HG02938 (cell line): Measurements from ENCODE around the gene TMEM94.

ENCODE experiments used
- ATAC-seq: cut with Tn5 transposase; IDR thresholded peaks from one replicate; pipeline ENCODE4 v1.9.1; 2021; ENCODE audit warnings: mild to moderate bottlenecking, moderate library complexity; ENCODE audit not compliant: unreplicated experiment

The TMEM94 gene

DNA sequence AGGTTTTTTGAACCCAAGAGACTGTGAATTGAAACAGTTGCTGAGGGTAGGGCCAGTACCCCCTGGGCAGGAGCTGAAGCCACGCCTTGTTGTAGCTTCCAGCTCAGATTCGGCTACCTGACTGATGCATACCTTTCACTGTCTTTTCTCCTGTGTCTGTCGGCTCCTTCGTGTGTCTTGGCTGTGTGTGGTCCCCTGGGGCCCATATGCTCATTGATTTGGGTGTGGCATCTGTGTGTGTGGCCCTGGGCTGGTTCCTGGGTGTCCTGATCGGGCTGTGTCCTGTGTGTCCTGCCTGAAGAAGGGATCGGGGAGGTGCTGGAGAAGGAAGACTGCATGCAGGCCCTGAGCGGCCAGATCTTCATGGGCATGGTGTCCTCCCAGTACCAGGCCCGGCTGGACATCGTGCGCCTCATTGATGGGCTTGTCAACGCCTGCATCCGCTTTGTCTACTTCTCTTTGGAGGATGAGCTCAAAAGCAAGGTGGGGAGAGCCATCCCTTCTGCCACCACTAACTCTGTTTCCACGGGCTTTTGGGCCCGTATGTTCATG lies 38.0 kb downstream of the TMEM94 start:
- no peak for ATAC-seq

DNA sequence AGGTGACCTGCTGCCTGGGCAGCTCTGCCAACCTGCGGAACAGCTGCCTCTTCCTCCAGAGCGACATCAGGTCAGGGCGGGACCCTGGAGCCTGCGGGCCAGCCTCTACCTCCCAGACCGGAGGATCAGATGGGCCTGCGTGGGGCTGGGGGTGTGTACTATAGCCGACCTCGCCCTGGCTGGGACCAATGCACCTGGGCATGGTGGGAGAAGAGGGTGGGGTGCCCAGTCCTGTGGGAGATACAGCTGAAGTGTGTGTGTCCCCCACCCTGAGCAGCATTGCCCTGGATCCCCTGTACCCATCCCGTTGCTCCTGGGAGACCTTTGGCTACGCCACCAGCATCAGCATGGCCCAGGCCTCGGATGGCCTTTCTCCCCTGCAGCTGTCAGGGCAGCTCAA lies 39.6 kb downstream of the TMEM94 start:
- ATAC-seq: no peak

DNA sequence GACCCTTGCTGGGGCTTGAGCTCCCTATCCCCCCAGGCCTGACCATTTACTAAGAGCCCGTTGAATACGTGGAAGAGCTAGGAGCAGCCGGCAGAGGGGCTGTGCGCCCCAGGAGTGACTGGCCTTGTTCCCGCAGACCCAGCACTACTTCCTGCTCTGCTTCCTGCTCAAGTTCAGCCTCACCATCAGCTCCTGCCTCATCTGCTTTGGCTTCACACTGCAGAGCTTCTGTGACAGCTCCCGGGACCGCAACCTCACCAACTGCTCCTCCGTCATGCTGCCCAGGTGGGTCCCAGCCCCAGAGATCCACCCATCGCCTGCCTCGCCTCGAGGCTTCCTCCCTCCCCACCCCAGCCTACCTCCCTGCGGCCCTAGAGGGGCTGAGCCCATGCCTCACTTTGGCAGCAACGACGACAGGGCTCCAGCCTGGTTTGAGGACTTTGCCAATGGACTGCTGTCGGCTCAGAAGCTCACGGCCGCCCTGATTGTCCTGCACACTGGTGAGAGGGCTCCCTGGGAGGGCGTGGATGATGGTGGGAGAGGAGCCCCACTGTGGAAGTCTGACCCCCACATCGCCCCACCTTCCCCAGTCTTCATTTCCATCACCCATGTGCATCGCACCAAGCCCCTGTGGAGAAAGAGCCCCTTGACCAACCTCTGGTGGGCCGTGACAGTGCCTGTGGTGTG lies 41.7 kb downstream of the TMEM94 start:
- no peak for ATAC-seq

DNA sequence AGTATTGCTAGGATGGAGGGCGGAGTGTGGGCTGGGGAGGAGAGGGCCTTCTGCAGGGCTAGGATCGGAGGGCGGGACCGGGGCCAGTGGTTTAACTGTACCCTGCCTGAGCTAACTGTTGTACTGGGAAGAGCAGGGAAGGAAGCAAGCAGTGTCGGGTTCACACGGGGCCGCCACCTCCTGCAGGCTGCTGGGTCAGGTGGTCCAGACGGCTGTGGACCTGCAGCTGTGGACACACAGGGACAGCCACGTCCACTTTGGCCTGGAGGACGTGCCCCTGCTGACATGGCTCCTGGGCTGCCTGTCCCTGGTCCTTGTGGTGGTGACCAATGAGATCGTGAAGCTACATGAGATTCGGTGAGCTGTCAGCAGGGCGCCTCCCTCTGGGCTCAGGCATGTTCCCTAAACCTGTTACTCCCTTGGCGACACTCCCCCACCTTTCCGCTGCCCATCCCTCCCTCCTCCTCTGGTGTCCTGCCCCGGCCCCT lies 42.3 kb downstream of the TMEM94 start:
- ATAC-seq: no peak

DNA sequence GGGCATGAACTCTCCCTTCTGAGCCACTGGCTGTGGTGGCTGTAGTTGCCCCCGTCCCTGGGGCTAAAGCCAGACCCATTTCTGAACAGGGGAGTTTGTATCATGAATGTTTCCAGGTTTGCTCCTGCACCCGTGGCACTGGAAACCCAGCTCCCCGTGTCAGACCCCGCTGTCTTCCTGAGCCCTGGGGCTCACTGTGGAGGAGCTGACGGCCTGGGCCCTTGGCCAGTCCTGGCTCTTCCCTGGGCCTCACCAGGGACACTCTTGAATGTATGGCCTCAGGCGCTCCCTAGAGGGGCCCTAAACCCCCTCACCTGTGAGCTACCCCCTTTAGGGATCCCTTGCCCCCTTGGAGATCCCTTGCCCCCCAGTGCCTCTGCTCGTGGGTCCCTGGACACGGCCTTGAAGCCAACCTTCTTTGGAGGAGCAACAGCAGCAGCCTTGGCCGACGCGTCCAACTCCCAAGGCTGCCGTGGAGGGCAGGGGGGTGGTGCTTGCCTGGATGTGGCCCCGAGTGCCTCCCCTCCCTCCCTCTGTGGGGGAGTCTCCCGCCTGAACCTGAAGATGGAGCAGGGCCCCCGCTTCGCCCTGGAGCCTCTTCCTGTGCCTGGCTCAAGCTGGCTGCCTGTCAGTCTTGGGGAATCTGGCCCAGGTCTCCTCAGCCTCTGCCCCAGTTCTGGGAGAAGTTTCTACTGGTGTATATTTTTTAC lies 43.0 kb downstream of the TMEM94 start:
- no peak for ATAC-seq

DNA sequence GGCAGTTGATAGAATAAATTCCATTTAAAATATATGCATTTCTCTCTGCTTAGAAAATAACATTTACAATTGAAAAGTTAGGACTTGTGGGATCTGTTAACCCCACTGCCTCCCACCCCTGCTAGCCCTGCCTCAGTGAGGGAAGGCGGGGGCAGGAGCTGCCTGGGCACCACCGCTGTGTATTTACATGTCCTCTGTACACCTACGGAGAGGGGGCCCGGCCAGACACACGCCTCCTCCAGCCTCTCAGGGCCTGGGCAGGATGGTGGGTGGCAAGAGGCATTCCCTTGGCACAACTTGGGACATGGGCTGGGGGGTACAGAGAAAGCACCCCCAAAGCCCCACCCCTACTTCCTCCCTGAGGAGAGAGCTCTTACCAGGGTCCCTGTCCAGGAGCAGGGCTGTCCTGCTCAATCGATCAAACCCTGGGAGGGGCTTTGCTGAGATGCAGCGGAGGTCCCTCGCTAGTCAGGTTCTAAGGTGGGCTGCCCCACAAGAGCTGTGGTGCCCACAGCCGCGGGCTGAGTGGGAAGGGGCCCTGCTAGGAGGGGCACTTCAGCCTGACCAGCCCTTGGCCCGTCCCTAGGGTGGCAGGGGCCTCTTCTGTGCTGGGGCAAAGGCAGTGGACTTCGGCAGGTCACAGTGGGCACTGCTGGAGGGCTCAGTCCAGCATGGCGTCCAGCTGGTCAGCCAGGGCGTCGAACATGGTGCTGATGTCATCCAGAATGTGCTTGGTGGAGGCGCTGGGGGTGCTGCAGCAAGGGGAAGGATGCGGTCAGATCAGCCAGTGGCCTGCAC lies 44.2 kb downstream of the TMEM94 start:
- no peak for ATAC-seq

DNA sequence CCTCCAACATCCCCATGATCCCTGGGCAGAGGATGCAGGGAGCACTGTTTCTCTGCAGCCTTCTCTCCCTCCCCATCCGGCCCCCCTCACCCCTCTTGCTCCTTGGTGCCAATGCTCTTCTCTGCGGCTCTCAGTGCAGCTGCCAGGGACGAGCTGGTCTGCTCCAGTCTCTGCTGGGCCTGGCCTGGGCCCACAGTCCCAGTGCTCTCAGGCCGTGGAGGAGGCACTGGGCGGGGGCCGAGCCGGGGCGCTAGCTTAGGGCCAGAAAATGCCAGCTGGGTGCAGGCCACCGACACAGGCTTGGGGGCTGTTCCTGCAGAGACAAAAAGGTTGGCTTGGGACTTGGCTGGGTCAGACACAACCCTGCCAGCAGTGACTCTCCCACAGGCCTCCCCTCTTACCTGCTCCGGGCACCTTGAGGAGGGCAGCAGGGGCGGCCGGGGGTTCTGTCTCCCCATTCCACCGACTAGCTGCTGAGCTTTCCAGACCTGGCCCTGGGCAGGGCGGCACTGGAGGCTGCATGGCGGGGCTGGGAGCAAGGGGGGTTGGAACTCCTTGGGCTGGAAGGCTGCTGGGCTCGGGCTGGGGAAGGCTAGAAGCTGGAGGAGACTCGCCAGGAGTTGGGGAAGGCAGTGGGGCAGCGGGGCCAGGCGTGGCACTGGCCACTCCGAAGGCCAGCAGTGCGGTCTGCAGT lies 45.1 kb downstream of the TMEM94 start:
- ATAC-seq: no peak

DNA sequence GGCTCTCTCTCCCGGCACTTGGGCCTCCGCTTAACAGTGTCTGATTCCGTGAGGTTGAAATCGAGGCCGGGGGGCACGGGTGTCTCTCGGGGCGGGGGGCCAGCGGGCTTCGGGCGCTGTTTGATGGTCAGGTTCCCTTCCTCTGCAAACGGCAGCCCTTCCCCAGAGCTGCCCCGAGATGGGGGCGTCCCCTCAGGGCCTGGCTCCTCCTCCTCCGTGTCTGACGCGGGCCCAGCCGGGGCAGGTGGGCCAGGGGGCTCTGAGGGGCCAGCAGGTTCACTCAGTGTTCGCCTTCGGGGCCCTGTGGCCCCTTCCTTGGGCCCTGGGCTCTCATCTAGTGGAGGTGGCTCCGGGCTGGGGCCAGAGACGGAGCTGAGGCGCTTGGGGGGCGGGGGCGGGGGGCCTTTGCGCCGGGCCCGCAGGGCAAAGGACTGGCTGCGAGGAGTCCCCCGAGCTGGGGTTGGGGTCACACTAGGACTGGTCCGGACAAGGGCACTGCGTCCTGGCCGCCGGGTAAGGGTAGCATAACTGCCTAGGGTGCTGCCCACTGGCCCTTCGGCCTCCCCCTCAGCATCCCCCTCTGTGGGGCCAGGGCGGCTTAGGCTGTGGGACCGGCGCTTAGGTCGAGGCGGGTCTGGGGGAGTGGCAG lies 45.8 kb downstream of the TMEM94 start:
- ATAC-seq: no peak

DNA sequence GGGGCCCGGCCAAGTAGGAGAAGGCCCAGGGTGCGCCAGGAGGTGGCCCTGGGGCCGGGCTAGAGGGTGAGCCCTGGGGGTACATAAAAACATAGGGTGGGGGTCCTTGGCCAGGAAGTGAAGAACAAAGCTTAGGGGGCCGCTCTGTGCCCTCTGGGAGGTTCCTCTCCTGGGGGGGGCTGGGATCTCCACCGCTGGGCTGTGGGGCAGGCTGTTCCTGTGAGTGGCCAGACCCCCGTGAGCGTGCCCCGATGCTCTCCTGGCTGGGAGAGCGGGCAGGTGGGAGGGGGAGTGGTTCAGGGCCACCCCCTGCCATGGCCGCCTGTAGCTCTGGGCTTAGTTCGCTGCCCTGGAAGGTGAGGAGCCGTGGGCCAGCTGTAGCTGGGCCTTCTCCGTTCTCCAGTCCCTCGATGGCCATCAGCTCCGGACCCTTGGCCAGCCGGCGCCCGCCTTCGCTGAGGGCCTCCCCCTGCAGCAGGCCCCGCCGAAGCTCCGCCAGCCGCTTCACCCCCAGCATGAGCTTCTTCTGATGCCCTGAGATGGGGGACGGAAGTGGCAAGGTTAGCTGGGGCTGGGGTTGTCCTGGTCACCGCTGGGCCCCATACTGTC lies 46.4 kb downstream of the TMEM94 start:
- no peak for ATAC-seq

DNA sequence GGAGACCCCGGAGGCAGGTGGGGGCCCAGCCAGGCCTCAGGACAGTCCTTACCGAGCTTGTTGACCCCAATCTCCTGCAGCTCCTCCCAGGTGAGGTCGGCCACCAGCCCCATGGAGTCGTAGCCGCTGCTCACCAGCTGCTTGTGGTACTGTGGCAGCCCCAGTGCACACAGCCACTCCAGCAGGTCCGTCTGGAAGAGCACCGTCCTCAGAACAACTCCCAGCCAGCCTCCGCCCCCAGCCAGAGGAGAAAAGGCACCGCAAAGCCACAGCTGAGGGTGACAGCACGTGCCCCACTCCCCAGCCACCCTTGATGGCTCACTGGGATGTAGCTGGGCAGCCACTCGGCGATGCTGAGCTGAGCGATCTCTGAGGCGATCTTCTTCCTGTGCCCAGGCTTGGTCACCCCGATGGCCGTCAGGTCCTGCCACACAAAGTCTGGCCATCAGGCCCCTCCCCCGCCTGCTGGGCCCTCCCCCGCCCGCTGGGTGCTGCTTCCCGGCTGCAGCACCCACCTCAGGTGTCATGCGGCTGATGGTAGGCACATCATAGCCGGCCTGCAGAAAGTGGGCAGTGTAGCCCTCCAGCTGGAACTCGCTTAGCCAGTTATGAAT lies 47.0 kb downstream of the TMEM94 start:
- ATAC-seq: no peak

DNA sequence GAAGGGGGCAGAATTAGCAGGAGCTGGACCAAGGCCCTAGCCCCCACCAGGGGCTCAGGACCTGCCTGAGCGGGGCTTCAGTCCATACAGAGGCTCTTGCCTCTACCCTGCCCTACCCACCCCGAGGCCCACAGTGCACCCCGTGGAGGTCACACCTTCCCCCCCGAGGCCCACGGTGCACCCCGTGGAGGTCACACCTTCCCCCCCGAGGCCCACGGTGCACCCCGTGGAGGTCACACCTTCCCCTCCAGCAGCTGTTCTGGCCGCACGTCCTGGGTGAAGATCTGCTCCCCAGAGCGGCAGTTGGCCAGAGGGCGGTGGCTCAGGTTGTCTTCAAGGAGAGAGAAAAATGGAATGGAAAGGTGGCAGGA lies 47.5 kb downstream of the TMEM94 start:
- no peak for ATAC-seq

DNA sequence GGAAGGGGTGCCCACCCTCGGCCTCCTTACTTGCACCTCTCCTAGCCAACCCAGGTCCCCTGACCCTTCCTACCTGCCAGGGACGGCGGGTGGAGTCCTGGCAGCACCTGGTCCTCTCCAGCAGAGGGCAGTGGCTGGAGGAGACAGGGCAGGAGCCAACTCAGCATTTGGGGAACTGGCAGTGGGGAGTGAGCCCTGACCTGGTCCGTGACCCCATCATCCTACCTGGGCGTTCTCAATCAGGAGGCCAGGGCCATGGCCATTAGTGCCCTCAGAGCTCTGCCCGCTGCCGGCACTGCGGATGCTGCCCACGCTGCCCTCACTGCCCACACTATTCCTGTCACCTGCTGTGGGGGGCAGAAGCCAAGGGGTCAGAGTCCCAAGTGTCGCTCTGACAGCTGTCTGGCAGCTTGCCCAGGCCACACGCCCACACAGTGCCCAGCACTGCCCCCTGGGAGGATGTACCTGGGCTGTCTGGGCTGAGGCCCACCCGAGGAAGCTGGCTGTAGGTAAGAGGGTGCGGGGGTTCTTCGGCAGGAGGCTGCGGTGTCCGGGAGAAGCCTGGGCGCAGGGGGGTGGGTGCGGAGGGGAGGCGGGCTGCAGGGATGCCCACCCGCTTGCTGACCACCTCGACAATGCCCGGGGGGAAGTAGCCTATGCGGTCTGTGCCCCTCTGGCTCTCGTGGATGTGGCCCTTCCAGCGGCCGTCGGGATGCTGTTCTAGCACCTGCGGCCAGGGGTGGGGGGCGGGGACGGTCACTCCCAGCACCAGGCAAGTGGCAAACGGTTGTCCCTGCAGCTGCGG lies 48.1 kb downstream of the TMEM94 start:
- no peak for ATAC-seq

DNA sequence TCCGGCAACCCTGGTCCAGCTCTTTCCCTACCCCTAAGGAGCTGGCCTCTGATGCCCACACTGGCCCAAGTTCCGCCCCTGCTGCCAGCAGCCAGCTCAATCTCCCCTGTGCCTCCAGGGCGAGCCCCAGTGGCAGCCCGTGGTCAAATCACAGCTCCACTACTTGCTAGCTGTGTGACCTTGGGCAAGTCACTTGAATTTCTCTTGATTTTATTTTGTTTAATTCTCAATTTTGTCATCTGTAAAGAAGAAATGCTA lies 48.6 kb downstream of the TMEM94 start:
- no peak for ATAC-seq

DNA sequence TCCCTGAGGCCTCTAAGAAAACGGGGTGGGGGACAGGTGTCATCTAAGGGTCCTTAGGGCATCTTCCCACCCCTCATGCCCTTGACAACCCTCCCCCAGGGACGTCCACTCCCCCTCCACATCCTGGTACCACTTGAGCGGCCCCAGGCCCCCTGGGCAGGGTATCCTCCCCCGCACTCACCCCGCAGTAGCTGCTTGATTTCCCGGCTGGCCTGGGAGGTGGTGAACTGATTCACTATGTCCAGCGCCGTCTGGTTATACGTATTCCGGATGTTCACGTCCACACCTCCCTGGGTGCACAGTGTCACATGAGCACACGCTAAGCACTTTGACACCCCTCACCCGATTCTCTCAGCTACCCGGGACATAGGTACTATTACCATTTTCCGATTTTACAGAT lies 49.2 kb downstream of the TMEM94 start:
- ATAC-seq: no peak

DNA sequence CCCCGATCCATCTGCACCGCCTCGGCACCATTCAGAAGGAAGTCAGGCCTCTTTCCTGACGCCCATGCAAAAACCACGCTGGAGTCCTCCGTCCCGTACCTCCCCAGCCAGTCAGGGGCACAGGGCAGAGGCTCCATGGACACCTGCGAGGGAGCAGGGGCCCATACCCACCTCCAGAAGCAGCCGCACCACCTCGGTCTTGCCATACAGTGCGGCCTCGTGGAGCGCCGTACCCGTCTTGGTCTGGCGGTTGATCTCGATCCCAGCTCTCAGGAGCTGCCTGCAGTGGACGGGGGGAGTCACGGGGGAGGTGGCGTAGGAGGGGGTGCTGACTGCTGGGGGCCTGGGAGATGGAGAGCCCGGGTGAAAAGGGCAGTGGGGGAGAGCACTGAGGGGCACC lies 49.7 kb downstream of the TMEM94 start:
- ATAC-seq: no peak

DNA sequence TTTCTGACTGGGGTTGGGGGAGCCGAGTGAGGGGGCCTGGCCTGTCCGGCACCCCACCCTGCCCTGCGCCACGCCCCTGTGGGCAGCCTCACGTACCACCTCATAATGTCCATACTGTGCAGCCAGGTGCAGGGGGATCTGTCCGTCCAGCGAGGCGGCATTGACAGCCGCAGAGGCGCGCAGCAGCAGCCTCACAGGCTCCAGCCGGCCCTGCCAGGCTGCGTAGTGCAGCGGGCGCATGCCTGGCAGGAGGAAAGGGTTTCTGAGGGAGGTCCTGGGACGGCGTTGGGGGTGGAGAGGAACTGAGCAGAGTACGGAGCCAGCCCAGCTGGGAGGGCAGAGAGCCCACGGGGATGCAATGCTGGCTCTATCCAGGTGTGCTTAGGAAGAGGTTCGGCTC lies 50.5 kb downstream of the TMEM94 start:
- no peak for ATAC-seq

DNA sequence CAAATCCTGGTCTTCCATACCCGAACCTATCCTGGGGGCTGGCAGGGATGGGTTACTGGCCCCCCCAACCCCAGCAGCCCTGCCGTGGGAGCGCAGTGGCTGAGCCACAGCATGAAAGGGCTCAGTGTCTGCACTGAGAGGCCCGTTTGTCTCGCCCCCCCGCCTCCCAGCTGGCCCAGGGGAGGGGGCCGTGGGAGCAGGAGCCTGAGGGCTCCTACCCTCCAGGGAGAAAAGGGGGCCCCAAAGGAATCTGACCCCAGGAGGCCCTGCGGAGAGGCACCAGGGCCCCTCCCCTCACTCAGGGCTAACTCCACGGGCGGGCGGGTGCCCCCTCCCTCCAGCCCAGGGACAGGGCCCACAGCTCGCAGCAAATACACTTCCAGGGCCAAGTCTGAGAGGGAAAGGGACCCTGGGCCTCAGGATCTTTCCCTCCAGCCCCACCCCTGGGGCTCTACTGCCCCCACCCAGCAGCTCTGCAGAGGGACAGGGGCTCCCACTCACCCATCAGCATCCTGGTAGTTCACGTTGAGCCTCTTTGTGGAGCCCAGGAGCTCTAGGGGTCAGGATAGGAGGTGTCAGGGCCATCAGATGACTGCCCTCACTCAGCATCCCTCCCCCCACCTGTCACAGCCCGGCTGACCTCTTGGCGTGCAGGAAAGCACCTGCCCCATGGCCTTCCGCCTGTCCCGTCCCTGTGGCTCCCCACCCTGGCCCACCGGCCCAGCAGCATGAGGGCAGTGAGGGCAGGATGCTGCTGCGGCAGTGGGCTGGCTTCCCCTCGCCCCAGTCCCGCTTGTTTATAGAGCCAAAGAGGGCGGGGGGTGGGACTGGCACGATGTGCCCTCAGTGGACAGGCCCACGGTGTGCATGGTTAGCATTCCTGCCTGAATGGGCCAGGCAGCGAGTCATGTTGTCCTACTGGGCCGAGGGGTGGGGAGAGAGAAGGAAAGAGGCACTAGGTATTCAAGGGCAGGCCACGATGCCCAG lies 51.6 kb downstream of the TMEM94 start:
- ATAC-seq: no peak

DNA sequence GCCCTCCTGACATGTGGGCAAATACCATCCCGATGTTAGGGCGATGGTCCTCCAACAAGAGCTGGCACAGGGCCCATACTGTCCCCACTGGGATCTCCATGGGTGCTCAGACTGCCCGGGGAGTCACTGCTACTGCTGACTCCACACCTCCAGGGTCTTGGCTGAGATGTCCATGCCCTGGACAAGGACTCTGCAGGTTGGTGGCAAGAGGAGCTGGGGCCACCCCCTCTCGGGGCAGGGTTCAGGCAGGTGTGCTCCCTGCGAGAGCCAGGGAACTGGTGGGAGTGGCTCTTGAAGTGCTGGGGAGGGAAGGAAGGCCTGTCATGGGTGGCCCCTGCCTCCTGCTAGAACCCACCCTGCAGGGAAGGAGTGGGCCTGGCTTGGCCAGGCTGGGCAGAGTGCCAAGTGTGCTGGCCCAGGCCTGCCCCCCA lies 52.5 kb downstream of the TMEM94 start:
- ATAC-seq: no peak
